Activated CD8-positive, alpha-beta memory T cell treated with anti-CD3 and anti-CD28 coated beads for 24 hours (primary cell): ENCODE measurements around the gene ALDH1L1.
"Not testable (repeated sequence)": the region's sequence is repeated elsewhere in the genome, so short reads cannot be mapped to it uniquely, and the experiment has no call there.

ENCODE experiments used
- DNase-seq: peaks from one replicate; pipeline ENCODE4 v3.0.0-alpha.2; 2020

The ALDH1L1 gene

DNA sequence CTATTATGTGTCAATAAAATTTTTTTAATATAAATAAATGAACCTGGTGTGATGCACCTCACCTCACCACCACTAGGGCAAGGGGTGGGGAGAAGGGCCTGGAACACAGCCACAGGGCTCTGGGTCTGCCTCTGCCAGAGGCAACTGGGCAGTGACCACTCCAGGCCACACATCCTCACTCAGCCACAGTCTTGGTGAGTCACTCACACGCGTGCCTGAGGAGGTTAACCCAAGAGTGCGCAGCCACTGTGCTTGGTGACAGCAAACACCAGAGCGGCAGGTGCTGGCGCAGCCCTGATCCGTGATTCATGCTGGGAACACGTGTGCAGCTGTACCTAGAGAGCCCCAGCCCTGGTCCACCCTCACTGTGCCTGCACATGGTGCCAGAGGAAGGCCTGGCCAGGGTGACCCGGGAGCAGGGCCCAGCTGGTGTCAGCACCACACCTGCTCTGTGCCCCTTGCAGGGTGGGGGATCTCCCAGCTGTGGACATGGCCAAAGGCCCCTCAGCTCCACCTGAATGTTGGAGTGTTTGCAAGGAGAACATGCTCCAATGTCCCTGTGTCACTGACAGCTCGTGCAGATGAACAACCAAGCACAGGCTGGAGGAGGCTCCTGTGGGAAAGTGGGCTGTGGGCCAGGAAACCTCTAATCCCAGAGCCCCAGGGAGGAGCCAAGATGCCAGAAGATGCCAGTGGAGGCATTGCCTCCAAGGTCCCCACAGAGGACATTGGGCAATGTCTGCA is 98.6 kb downstream of the ALDH1L1 start:
- DNase-seq: no peak

GRCh38 chr3:126080970-126081369 is 99.4 kb downstream of the ALDH1L1 start:
- no peak for DNase-seq

DNA sequence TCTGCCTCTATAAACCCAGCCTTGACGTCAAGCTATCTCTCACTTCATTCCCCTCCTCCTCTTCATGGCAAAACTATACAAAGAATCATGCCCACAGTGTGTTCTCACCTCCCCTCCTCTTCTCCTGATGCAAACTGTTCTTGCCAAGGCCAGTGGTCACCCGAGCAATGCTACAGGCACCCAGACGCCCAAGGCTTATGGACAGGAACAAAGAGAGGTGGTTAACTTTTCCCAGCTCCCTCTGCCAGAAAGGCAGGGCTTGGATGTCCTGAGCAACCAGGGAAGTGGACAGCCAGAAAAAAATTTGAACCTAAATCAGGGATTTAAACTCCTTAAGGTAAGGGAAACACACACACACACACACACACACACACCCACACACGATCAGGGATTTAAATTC is 101.5 kb downstream of the ALDH1L1 start:
- no peak for DNase-seq

GRCh38 chr3:126077754-126078153 is 102.6 kb downstream of the ALDH1L1 start:
- DNase-seq: no peak

DNA sequence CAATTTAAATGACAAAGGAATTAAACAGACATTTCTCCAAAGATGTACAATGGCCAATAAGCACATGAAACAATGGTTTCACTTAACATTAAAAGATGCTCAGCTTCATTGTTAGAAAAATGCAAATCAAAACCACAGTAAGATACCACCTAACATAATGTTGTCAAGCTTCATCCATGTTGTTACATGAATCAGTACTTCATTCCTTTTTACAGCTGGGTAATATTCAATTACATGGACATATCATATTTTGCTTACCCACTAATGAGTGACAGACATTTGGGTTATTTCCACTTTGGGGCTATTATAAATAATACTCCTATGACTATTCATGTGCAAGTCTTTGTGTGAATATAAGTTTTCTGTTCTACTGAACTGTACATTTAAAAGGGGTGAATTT is 104.2 kb downstream of the ALDH1L1 start:
- no peak for DNase-seq

DNA sequence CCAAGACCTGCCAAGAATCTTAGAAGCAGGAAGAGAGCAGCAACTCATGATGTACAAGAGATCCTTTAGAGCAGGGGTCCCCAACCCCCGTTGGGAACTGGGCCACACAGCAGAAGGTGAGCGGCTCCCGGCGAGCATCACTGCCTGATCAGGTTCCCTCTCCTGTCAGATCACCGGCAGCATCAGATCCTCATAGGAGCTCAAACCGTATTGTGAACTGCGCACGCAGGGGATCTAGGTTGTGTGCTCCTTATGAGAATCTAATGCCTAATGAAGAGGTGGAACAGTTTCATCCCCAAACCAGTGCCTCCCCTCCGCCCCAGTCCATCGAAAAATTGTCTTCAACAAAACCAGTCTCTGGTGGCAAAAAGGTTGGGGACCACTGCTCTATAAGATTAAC is 110.2 kb downstream of the ALDH1L1 start:
- no peak for DNase-seq

- DNase-seq: no peak
These were observed 112.4 kb downstream of the ALDH1L1 start for GRCh38 chr3:126067959-126068358.

- not testable (repeated sequence) for DNase-seq
These were observed 113.7 kb downstream of the ALDH1L1 start for GRCh38 chr3:126066676-126067075.

DNA sequence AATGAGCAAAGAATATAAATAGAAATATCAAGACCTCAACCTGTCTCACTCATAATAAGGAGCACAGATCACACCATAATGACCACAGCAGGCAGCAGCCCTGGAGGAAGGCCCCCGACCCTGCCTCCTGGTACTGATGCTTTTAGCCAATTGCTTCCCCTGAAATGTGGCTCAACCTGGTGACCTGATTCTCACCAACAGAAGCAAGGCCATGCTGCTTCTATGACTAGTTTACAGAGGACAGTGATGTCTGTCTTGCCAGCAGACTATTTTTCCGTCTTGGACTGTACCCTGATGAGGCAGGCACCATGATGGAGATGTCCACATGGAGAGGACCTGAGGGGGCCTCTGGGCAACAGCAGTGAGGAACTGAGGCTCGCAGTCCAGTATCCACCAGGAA is 114.5 kb downstream of the ALDH1L1 start:
- DNase-seq: no peak

- no peak for DNase-seq
These were observed 115.6 kb downstream of the ALDH1L1 start for GRCh38 chr3:126064627-126065258.

DNA sequence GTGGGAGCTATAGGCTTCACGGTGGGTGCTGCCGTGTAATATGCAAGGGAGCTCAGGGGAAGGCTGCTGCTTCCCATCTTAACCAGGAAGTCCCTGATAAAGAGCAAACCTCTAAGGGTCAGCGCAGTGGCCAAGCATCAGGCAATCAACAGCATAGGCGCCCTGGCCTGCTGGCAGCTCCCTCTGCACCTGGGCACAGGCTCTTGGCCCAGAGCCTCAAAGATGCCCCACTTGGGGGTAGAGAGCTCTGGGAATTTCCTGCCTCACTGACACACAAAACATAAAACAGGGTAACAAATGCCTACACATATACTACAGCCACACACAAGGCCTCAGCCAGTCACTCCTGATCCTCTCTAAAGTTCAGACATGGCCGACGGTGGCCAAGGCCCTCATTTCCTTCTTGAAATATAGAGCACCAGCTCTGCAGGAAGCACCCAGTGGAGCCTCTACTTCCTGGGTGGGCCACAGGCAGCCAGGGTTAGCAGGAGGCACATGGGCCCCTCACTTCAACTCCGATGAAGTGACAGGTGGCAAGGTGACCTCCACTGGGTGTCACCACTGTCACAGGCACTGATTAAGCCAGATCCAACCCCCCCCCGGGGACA is 116.9 kb downstream of the ALDH1L1 start:
- DNase-seq: no peak

- DNase-seq: no peak
These were observed 118.9 kb downstream of the ALDH1L1 start for GRCh38 chr3:126061301-126062032.

GRCh38 chr3:126060613-126061145 is 119.7 kb downstream of the ALDH1L1 start:
- DNase-seq: no peak

- no peak for DNase-seq
These were observed 121.7 kb downstream of the ALDH1L1 start for GRCh38 chr3:126058666-126059065.

- no peak for DNase-seq
These were observed 122.5 kb downstream of the ALDH1L1 start for GRCh38 chr3:126057936-126058335.

DNA sequence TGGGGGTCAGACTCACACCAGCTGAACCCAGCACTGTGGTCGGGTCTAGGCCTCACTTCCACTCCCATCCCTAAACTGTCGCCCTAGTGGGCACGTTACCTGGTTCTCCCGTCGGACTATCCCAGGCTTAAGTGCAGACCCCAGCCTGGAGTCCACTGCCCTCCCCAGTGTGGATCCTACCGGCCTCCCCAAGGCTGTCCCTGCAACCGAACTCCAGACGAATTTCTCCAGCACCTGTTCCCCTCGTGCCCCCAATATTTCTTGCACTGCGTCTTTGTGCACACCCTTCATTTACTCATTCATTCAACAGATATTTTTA is 122.9 kb downstream of the ALDH1L1 start:
- DNase-seq: no peak

GRCh38 chr3:126056681-126057500 is 123.5 kb downstream of the ALDH1L1 start:
- DNase-seq: no peak

GRCh38 chr3:126056088-126056487 is 124.3 kb downstream of the ALDH1L1 start:
- DNase-seq: peak; percentile 33

- DNase-seq: no peak
These were observed 125.5 kb downstream of the ALDH1L1 start for GRCh38 chr3:126054870-126055269.

GRCh38 chr3:126053949-126054569 is 126.3 kb downstream of the ALDH1L1 start:
- peak; percentile 38 for DNase-seq
